K562 (cell line): ENCODE measurements around the gene MEF2D. TPM values are rescaled to one million over a fixed set of nuclear protein-coding genes. Genes with fewer than 3 reads are reported as not detected.
A peak's percentile ranks its signal among the peaks of the same experiment; 100 is the strongest.

Source experiments
- FOXK2 ChIP-seq, 2 experiments: fragments of 450-650 bp; IDR thresholded peaks in 1 of 2; conservative IDR thresholded peaks in 1 of 2; 2 replicates each; pipeline ENCODE4 v1.6.1; 2016; ENCODE audit warnings: low read depth in 2 of 2, mild to moderate bottlenecking in 1 of 2
- GATAD2B ChIP-seq: fragments of 450-650 bp; IDR thresholded peaks from 2 replicates; pipeline ENCODE4 v1.6.1; 2017; ENCODE audit warnings: mild to moderate bottlenecking, borderline replicate concordance
- NONO ChIP-seq, 2 experiments: fragments of 200-400 bp in 1 of 2; fragments of 450-650 bp in 1 of 2; formaldehyde crosslinking in 1 of 2; IDR thresholded peaks; 2 replicates each; pipeline ENCODE4 v1.6.1; 2017; ENCODE audit warnings: low read depth in 2 of 2, mild to moderate bottlenecking in 2 of 2, moderate library complexity in 2 of 2, low read length in 1 of 2
- POLR2AphosphoS5 ChIP-seq: IDR thresholded peaks from 2 replicates; pipeline ENCODE4 v1.6.1; 2011; ENCODE audit warnings: mild to moderate bottlenecking, low read depth, low read length, moderate library complexity; ENCODE audit not compliant: control insufficient read depth, insufficient read depth
- RB1 ChIP-seq: fragments of 450-650 bp; IDR thresholded peaks from 2 replicates; pipeline ENCODE4 v1.6.1; 2017; ENCODE audit warnings: low read depth, mild to moderate bottlenecking
- RBBP5 ChIP-seq: fragments of 200-600 bp; sonication (generic); IDR thresholded peaks from 2 replicates; pipeline ENCODE4 v1.6.1; 2012; ENCODE audit warnings: borderline replicate concordance, mild to moderate bottlenecking, low read length, control low read depth, inconsistent platforms; ENCODE audit not compliant: insufficient read depth, poor library complexity, severe bottlenecking
- RBM39 ChIP-seq: fragments of 200-400 bp; formaldehyde crosslinking; optimal IDR thresholded peaks from 2 replicates; pipeline ENCODE3; 2018; ENCODE audit warnings: low read depth, low read length
- SIN3A ChIP-seq, 2 experiments: fragments of 150-350 bp in 1 of 2; IDR thresholded peaks; 2 replicates each; pipeline ENCODE4 v1.6.1; 2011 to 2016; ENCODE audit warnings: borderline replicate concordance in 2 of 2, low read depth in 2 of 2, low read length in 2 of 2, mild to moderate bottlenecking in 2 of 2, moderate library complexity in 2 of 2; ENCODE audit not compliant: control insufficient read depth in 1 of 2
- TAF1 ChIP-seq: IDR thresholded peaks from 2 replicates; pipeline ENCODE4 v1.6.1; 2011; ENCODE audit warnings: mild to moderate bottlenecking, low read length, moderate library complexity; ENCODE audit not compliant: insufficient read depth, control insufficient read depth, severe bottlenecking; ENCODE audit errors: extremely low read depth
- ZBTB7A ChIP-seq: IDR thresholded peaks from 2 replicates; pipeline ENCODE4 v1.6.1; 2011; ENCODE audit warnings: low read depth, mild to moderate bottlenecking, low read length, moderate library complexity, borderline replicate concordance; ENCODE audit not compliant: control insufficient read depth
- polyA plus RNA-seq, 8 experiments: library from polyadenylated mRNA; depleted of rRNA in 4 of 8; stranded (reverse) in 5 of 8; unstranded in 3 of 8; fragments of >200 nt; fragmentation: Nextera tagmentation in 2 of 8; fragmentation: Illumina TruSeq in 1 of 8; extraction: Ambion mirVana in 2 of 8; extraction: Trizol in 1 of 8; gene quantifications; 2 replicates each; pipeline versions ENCODE4 v1.2.1 to v1.2.3, GENCODE V29; 2011 to 2014; ENCODE audit warnings: inconsistent platforms in 1 of 8, missing spikeins in 1 of 8
- total RNA-seq, 7 experiments: library from RNA; depleted of rRNA in 6 of 7; stranded (reverse); fragments of >200 nt in 6 of 7; fragmentation: Illumina TruSeq in 2 of 7; extraction: Trizol in 2 of 7; gene quantifications; 2 replicates each; pipeline versions ENCODE4 v1.2.1 to v1.2.3, GENCODE V29; 2011 to 2021; ENCODE audit warnings: low replicate concordance in 1 of 7
- TF ChIP-seq, protein P1 (sequence below), 2 experiments: IDR thresholded peaks; 2 replicates each; pipeline ENCODE4 v1.6.1; 2012; ENCODE audit warnings: improper control_type of control experiment in 2 of 2, low read depth in 2 of 2, low read length in 2 of 2, borderline replicate concordance in 1 of 2
- TF ChIP-seq, protein P2 (sequence below), 2 experiments: fragments of 450-650 bp in 1 of 2; IDR thresholded peaks; 2 replicates each; pipeline ENCODE4 v1.6.1; 2011 to 2017; ENCODE audit warnings: low read depth in 2 of 2, antibody characterized with exemption in 1 of 2, borderline replicate concordance in 1 of 2, low read length in 1 of 2, mild to moderate bottlenecking in 1 of 2, mixed read lengths in 1 of 2; ENCODE audit not compliant: control insufficient read depth in 1 of 2
- TF ChIP-seq, protein P3 (sequence below): fragments of 250-450 bp; sonication (Bioruptor Pico); IDR thresholded peaks from 2 replicates; pipeline ENCODE4 v1.4.0; 2020; ENCODE audit warnings: mild to moderate bottlenecking, moderate library complexity, borderline replicate concordance

The MEF2D gene
- total and polyA plus RNA-seq, 9 of the 15 experiments (the other 6 are each of a cell fraction or from before 2014, with no cell fraction given): 0.10 to 19.5 (median 2.6) TPM

DNA sequence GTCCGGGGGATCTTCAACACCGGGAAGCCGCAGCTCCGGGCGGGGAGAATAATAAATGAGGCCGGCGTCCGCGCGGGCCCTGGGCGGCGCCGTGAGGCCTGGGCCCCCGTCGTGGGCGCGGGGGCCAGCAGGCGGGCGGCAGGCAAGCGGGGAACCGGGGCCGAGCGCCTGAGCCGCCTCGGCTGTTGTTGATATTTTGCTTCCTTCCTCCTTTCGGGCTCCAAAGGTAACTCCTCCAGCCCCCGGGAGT is at the start of gene MEF2D (continued):
- TF ChIP-seq RBBP5 (peak; percentile 79), FOXK2 (conservative IDR thresholded peaks at IDR 0.05 in 1 of 2, IDR thresholded peaks at IDR 0.05 in 1 of 2; ENCODE audit: low read depth in 2 of 2) (peak in 1 of 2 experiments; percentile 18; a peak in 1 of 4 replicates), ZBTB7A (peak; percentile 32; the same call in 1 of the 2 replicates), POLR2AphosphoS5 (0 out of 2 replicates have a peak, but pooled peaks have one; percentile 59), SIN3A (IDR thresholded peaks at IDR 0.05; ENCODE audit: borderline replicate concordance in 2 of 2, control insufficient read depth in 1 of 2, low read depth in 2 of 2, low read length in 2 of 2) (peak in 1 of 2 experiments; percentile 65; a peak in 1 of 4 replicates), TAF1 (peak; percentile 70), GATAD2B (peak; percentile 66; the same call in 1 of the 2 replicates), NONO (IDR thresholded peaks at IDR 0.05; ENCODE audit: low read depth in 2 of 2, low read length in 1 of 2) (0 out of 4 replicates have a peak, but pooled peaks of 1 of the 2 experiments have one; percentile 22), RB1 (peak; percentile 41; the same call in 1 of the 2 replicates), RBM39 (no peak)
- TF ChIP-seq, protein P1, sequence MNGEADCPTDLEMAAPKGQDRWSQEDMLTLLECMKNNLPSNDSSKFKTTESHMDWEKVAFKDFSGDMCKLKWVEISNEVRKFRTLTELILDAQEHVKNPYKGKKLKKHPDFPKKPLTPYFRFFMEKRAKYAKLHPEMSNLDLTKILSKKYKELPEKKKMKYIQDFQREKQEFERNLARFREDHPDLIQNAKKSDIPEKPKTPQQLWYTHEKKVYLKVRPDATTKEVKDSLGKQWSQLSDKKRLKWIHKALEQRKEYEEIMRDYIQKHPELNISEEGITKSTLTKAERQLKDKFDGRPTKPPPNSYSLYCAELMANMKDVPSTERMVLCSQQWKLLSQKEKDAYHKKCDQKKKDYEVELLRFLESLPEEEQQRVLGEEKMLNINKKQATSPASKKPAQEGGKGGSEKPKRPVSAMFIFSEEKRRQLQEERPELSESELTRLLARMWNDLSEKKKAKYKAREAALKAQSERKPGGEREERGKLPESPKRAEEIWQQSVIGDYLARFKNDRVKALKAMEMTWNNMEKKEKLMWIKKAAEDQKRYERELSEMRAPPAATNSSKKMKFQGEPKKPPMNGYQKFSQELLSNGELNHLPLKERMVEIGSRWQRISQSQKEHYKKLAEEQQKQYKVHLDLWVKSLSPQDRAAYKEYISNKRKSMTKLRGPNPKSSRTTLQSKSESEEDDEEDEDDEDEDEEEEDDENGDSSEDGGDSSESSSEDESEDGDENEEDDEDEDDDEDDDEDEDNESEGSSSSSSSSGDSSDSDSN (IDR thresholded peaks at IDR 0.05; ENCODE audit: borderline replicate concordance in 1 of 2, low read depth in 2 of 2, low read length in 2 of 2): peak in 1 of 2 experiments; percentile 58; a peak in 2 of 4 replicates
- TF ChIP-seq, protein P2, sequence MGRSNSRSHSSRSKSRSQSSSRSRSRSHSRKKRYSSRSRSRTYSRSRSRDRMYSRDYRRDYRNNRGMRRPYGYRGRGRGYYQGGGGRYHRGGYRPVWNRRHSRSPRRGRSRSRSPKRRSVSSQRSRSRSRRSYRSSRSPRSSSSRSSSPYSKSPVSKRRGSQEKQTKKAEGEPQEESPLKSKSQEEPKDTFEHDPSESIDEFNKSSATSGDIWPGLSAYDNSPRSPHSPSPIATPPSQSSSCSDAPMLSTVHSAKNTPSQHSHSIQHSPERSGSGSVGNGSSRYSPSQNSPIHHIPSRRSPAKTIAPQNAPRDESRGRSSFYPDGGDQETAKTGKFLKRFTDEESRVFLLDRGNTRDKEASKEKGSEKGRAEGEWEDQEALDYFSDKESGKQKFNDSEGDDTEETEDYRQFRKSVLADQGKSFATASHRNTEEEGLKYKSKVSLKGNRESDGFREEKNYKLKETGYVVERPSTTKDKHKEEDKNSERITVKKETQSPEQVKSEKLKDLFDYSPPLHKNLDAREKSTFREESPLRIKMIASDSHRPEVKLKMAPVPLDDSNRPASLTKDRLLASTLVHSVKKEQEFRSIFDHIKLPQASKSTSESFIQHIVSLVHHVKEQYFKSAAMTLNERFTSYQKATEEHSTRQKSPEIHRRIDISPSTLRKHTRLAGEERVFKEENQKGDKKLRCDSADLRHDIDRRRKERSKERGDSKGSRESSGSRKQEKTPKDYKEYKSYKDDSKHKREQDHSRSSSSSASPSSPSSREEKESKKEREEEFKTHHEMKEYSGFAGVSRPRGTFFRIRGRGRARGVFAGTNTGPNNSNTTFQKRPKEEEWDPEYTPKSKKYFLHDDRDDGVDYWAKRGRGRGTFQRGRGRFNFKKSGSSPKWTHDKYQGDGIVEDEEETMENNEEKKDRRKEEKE (IDR thresholded peaks at IDR 0.05; ENCODE audit: borderline replicate concordance in 1 of 2, control insufficient read depth in 1 of 2, low read depth in 2 of 2, low read length in 1 of 2): no peak
- TF ChIP-seq, protein P3, sequence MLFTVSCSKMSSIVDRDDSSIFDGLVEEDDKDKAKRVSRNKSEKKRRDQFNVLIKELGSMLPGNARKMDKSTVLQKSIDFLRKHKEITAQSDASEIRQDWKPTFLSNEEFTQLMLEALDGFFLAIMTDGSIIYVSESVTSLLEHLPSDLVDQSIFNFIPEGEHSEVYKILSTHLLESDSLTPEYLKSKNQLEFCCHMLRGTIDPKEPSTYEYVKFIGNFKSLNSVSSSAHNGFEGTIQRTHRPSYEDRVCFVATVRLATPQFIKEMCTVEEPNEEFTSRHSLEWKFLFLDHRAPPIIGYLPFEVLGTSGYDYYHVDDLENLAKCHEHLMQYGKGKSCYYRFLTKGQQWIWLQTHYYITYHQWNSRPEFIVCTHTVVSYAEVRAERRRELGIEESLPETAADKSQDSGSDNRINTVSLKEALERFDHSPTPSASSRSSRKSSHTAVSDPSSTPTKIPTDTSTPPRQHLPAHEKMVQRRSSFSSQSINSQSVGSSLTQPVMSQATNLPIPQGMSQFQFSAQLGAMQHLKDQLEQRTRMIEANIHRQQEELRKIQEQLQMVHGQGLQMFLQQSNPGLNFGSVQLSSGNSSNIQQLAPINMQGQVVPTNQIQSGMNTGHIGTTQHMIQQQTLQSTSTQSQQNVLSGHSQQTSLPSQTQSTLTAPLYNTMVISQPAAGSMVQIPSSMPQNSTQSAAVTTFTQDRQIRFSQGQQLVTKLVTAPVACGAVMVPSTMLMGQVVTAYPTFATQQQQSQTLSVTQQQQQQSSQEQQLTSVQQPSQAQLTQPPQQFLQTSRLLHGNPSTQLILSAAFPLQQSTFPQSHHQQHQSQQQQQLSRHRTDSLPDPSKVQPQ (CRISPR knock-in tag): no peak
